IMR-90 (cell line): ENCODE measurements around the gene ZNF518B. TPM values are rescaled to one million over a fixed set of nuclear protein-coding genes. Genes with fewer than 3 reads are reported as not detected.

ENCODE experiments used
- ATAC-seq: fragments of 200-7000 bp; cut with Tn5 transposase; 2 replicates; pipeline ENCODE4 v1.9.1; 2020; ENCODE audit warnings: low read depth, mild to moderate bottlenecking, moderate library complexity
- BruUV-seq: library from RNA; stranded (reverse); fragments of 400-500 nt; replicated peaks from 2 replicates; lab custom pipeline; 2021; lab: Mats Ljungman, UMichigan
- CTCF ChIA-PET: fragments of 300-600 bp; formaldehyde crosslinking; extraction: SDS; loops from one replicate; lab custom pipeline; 2021; ENCODE audit warnings: antibody characterized with exemption; lab: Yijun Ruan, JAX
- POLR2A ChIA-PET: fragments of 300-600 bp; sonication (Branson Sonifier 250); formaldehyde crosslinking; loops from one replicate; lab custom pipeline; 2022; ENCODE audit warnings: antibody characterized with exemption; ENCODE audit not compliant: unreplicated experiment; lab: Charles Lee
- DNase-seq: peaks from one replicate; pipeline ENCODE4 v3.0.0; 2013
- H2AFZ ChIP-seq: replicated peaks from 2 replicates; pipeline ENCODE3; 2013; ENCODE audit warnings: low read length, mild to moderate bottlenecking; ENCODE audit not compliant: poor library complexity
- H2AK5ac ChIP-seq: 2 replicates; pipeline ENCODE4 v1.6.1; 2013; ENCODE audit warnings: low read depth, low read length, inconsistent platforms
- H2AK9ac ChIP-seq: replicated peaks from 2 replicates; pipeline ENCODE3; 2013; ENCODE audit warnings: mild to moderate bottlenecking, low read depth, low read length, moderate library complexity; ENCODE audit not compliant: poor library complexity
- H2BK120ac ChIP-seq: 2 replicates; pipeline ENCODE4 v1.6.1; 2013; ENCODE audit warnings: low read depth, low read length, inconsistent platforms
- H2BK15ac ChIP-seq: 3 replicates; pipeline ENCODE4 v1.6.1; 2013; ENCODE audit warnings: low read depth, low read length, inconsistent platforms
- H2BK20ac ChIP-seq: 2 replicates; pipeline ENCODE4 v1.6.1; 2013; ENCODE audit warnings: low read depth, mild to moderate bottlenecking, inconsistent platforms, low read length, moderate library complexity
- H2BK5ac ChIP-seq: 2 replicates; pipeline ENCODE4 v1.6.1; 2013; ENCODE audit warnings: mild to moderate bottlenecking, low read depth, low read length, inconsistent platforms; ENCODE audit not compliant: poor library complexity, severe bottlenecking
- H3K14ac ChIP-seq: replicated peaks from 2 replicates; pipeline ENCODE4 v1.6.1; 2013; ENCODE audit warnings: low read depth, low read length, inconsistent platforms
- H3K18ac ChIP-seq: 2 replicates; pipeline ENCODE4 v1.6.1; 2013; ENCODE audit warnings: low read depth, low read length, control low read depth
- H3K23ac ChIP-seq: 2 replicates; pipeline ENCODE4 v1.6.1; 2013; ENCODE audit warnings: low read depth, low read length, inconsistent platforms
- H3K27ac ChIP-seq: 2 replicates; pipeline ENCODE4 v1.5.1; 2013; ENCODE audit warnings: mild to moderate bottlenecking, control low read depth, low read length; ENCODE audit not compliant: insufficient read depth
- H3K27me3 ChIP-seq: 2 replicates; pipeline ENCODE4 v1.6.1; 2013; ENCODE audit warnings: low read length; ENCODE audit not compliant: control insufficient read depth, insufficient read depth
- H3K36me3 ChIP-seq: 2 replicates; pipeline ENCODE4 v1.6.1; 2013; ENCODE audit warnings: low read length, mixed read lengths; ENCODE audit not compliant: control insufficient read depth, insufficient read depth
- H3K4ac ChIP-seq: 2 replicates; pipeline ENCODE4 v1.6.1; 2013; ENCODE audit warnings: low read depth, low read length, inconsistent platforms
- H3K4me1 ChIP-seq: 2 replicates; pipeline ENCODE4 v1.6.1; 2013; ENCODE audit warnings: low read length, mixed read lengths; ENCODE audit not compliant: control insufficient read depth, insufficient read depth
- H3K4me2 ChIP-seq: 2 replicates; pipeline ENCODE4 v1.6.1; 2013; ENCODE audit warnings: low read depth, mild to moderate bottlenecking, control low read depth, low read length, moderate library complexity
- H3K4me3 ChIP-seq: 2 replicates; pipeline ENCODE4 v1.5.1; 2013; ENCODE audit warnings: low read depth, mild to moderate bottlenecking, control low read depth, low read length, moderate library complexity; ENCODE audit not compliant: insufficient read depth
- H3K56ac ChIP-seq: 2 replicates; pipeline ENCODE4 v1.6.1; 2013; ENCODE audit warnings: low read length, inconsistent platforms; ENCODE audit not compliant: insufficient read depth; ENCODE audit errors: extremely low read depth
- H3K79me1 ChIP-seq, 2 experiments: 2 replicates each; pipeline ENCODE4 v1.6.1; 2013; ENCODE audit warnings: low read length in 2 of 2, inconsistent platforms in 1 of 2, low read depth in 1 of 2
- H3K9ac ChIP-seq: 2 replicates; pipeline ENCODE4 v1.6.1; 2013; ENCODE audit warnings: low read depth, low read length, control low read depth
- H3K9me1 ChIP-seq: 2 replicates; pipeline ENCODE4 v1.6.1; 2013; ENCODE audit warnings: low read length, inconsistent platforms; ENCODE audit not compliant: insufficient read depth
- H3K9me3 ChIP-seq: 2 replicates; pipeline ENCODE4 v1.6.1; 2013; ENCODE audit warnings: low read length; ENCODE audit not compliant: control insufficient read depth, insufficient read depth
- H4K20me1 ChIP-seq: 2 replicates; pipeline ENCODE4 v1.6.1; 2013; ENCODE audit warnings: low read length, inconsistent platforms; ENCODE audit not compliant: insufficient read depth
- H4K5ac ChIP-seq: 2 replicates; pipeline ENCODE4 v1.6.1; 2013; ENCODE audit warnings: mild to moderate bottlenecking, low read depth, low read length, control low read depth
- H4K8ac ChIP-seq, 2 experiments: 2 replicates each; pipeline ENCODE4 v1.6.1; 2013; ENCODE audit warnings: low read depth in 2 of 2, low read length in 2 of 2, control low read depth in 1 of 2, inconsistent platforms in 1 of 2
- H4K91ac ChIP-seq: 2 replicates; pipeline ENCODE4 v1.6.1; 2013; ENCODE audit warnings: low read depth, low read length, inconsistent platforms; ENCODE audit not compliant: insufficient read depth
- CEBPB ChIP-seq: IDR thresholded peaks from 2 replicates; pipeline ENCODE4 v1.6.1; 2012; ENCODE audit warnings: low read depth, low read length, improper control_type of control experiment
- CHD1 ChIP-seq: IDR thresholded peaks from 2 replicates; pipeline ENCODE4 v1.6.1; 2012; ENCODE audit warnings: low read depth, low read length, improper control_type of control experiment
- MAZ ChIP-seq: IDR thresholded peaks from 2 replicates; pipeline ENCODE4 v1.6.1; 2012; ENCODE audit warnings: low read depth, mild to moderate bottlenecking, low read length, improper control_type of control experiment, moderate library complexity, borderline replicate concordance
- NFE2L2 ChIP-seq: fragments of 150-350 bp; IDR thresholded peaks from 2 replicates; pipeline ENCODE4 v1.6.1; 2016; ENCODE audit warnings: low read depth, mild to moderate bottlenecking, low read length
- RAD21 ChIP-seq: IDR thresholded peaks from 2 replicates; pipeline ENCODE4 v1.6.1; 2012; ENCODE audit warnings: low read length, improper control_type of control experiment
- SMC3 ChIP-seq: fragments of 150-350 bp; IDR thresholded peaks from 2 replicates; pipeline ENCODE4 v1.6.1; 2016; ENCODE audit warnings: low read depth, mild to moderate bottlenecking, antibody characterized with exemption, low read length, moderate library complexity
- WGBS, 2 experiments: methylation state at CpG; one replicate each; pipeline versions ENCODE4 v1.1.5 to v1.1.7; 2013; ENCODE audit warnings: missing lambda C conversion rate in 2 of 2; ENCODE audit not compliant: insufficient read length in 1 of 2; ENCODE audit errors: extremely low coverage in 2 of 2; 5-methylcytosine and 5-hydroxymethylcytosine counted together
- dilution Hi-C: fragments of 300-500 bp; cut with HindIII; formaldehyde crosslinking; loops from one replicate; pipeline ENCODE4 v1.14.3; 2018; ENCODE audit warnings: low sequenced_read_pairs; ENCODE audit not compliant: unreplicated experiment
- in situ Hi-C: fragments of 300-500 bp; cut with MboI; formaldehyde crosslinking; loops from 3 replicates; pipeline ENCODE4 v1.14.3; 2019; ENCODE audit warnings: low sequenced_read_pairs, inconsistent platforms, mixed read lengths
- intact Hi-C: fragments of 100-400 bp; cut with micrococcal nuclease; formaldehyde crosslinking; loops from 2 replicates; pipeline ENCODE4 v1.10.0; 2022
- polyA plus RNA-seq, 3 experiments: library from polyadenylated mRNA; depleted of rRNA; stranded (reverse); fragments of >200 nt; gene quantifications; 2 replicates each; pipeline ENCODE4 v1.2.3, GENCODE V29; 2012; ENCODE audit warnings: low replicate concordance in 1 of 3
- total RNA-seq: library from RNA; depleted of rRNA; stranded (reverse); fragments of >200 nt; gene quantifications from 2 replicates; pipeline ENCODE4 v1.2.3, GENCODE V29; 2012

Gene ZNF518B
- total and polyA plus RNA-seq, 2 of the 4 experiments (the other 2 are of a cell fraction): 7.3 to 56.8 TPM

- 81% methylated on average over 5 of the region's 6 CpGs; no CpG with 5 or more reads in 1 of the 2 experiments for WGBS, 2 experiments
- Histone ChIP-seq H2BK15ac (no peak overlapping the region), H2AK5ac (no peak overlapping the region), H3K56ac (no peak overlapping the region), H2BK120ac (no peak overlapping the region), H3K9ac (no peak overlapping the region), H4K8ac (no peak overlapping the region), H4K20me1 (no peaks in the 10 kb centered on the region), H3K14ac (no peak overlapping the region), H2AK9ac (no peak overlapping the region), H2BK20ac (no peak overlapping the region), H3K27me3 (no peaks in the 10 kb centered on the region), H4K91ac (no peak overlapping the region), H4K5ac (no peak overlapping the region), H2BK5ac (no peak overlapping the region), H3K9me1 (no peaks in the 10 kb centered on the region), H3K23ac (no peak overlapping the region), H3K27ac (no peak overlapping the region), H3K4me1 (no peaks in the 10 kb centered on the region), H3K18ac (no peak overlapping the region), H3K79me1 (no peaks in the 10 kb centered on the region), H2AFZ (no peak overlapping the region), H3K4ac (no peak overlapping the region), H3K36me3 (no peaks in the 10 kb centered on the region), H3K9me3 (no peaks in the 10 kb centered on the region), H3K4me2 (no peak overlapping the region), H3K4me3 (no peak overlapping the region)
- ChIA-PET POLR2A (no interaction called here), CTCF (no interaction called here)
- dilution Hi-C loops (loop anchor here (25.0 kb wide), 1 partner anchor 255 kb away; no protein-coding TSS in a partner anchor), intact Hi-C loops (no loop called here), in situ Hi-C loops (no loop called here)
- no peak for DNase-seq
- no TSS peak for BruUV-seq
- ATAC-seq: no peak
- TF ChIP-seq CEBPB (no peak), RAD21 (no peak), CHD1 (no peak), NFE2L2 (no peak), MAZ (no peak), SMC3 (no peak)
Observed at GRCh38 chr4:10417740-10418139, 39.5 kb downstream of the ZNF518B start.
